OCI-LY1 (cell line): Measurements from ENCODE around the gene ADARB2.
A peak's percentile ranks its signal among the peaks of the same experiment; 100 is the strongest.

Experiments used
- H2AFZ ChIP-seq: fragments of 200-600 bp; sonication (generic), shearing (Covaris generic); 2 replicates; pipeline ENCODE4 v1.6.0; 2014; ENCODE audit warnings: antibody characterized with exemption, mild to moderate bottlenecking, low read length
- H3F3A ChIP-seq: fragments of 200-600 bp; sonication (generic), shearing (Covaris generic); 2 replicates; pipeline ENCODE4 v1.6.0; 2014; ENCODE audit warnings: mild to moderate bottlenecking, antibody characterized with exemption, low read length, moderate library complexity; ENCODE audit not compliant: insufficient read depth
- H3K27ac ChIP-seq: fragments of 200-600 bp; sonication (generic); 2 replicates; pipeline ENCODE4 v1.5.1; 2014; ENCODE audit warnings: low read length, mixed run types, mild to moderate bottlenecking, low read depth; ENCODE audit not compliant: poor library complexity, severe bottlenecking
- H3K27me3 ChIP-seq: fragments of 200-600 bp; sonication (generic); 2 replicates; pipeline ENCODE4 v1.6.0; 2014; ENCODE audit warnings: antibody characterized with exemption, mild to moderate bottlenecking, low read length, moderate library complexity; ENCODE audit not compliant: insufficient read depth
- H3K36me3 ChIP-seq: fragments of 200-600 bp; sonication (generic); 2 replicates; pipeline ENCODE4 v1.6.1; 2014; ENCODE audit warnings: mild to moderate bottlenecking, antibody characterized with exemption, low read length, moderate library complexity, mixed read lengths; ENCODE audit not compliant: insufficient read depth
- H3K4me1 ChIP-seq: fragments of 200-600 bp; sonication (generic); 2 replicates; pipeline ENCODE4 v1.5.1; 2014; ENCODE audit warnings: mild to moderate bottlenecking, low read length, moderate library complexity; ENCODE audit not compliant: insufficient read depth, severe bottlenecking
- H3K4me2 ChIP-seq: fragments of 200-600 bp; sonication (generic), shearing (Covaris generic); 2 replicates; pipeline ENCODE4 v1.6.1; 2014; ENCODE audit warnings: low read length
- H3K4me3 ChIP-seq: fragments of 200-600 bp; sonication (generic); 2 replicates; pipeline ENCODE4 v1.5.1; 2014; ENCODE audit warnings: low read length, low read depth, mild to moderate bottlenecking, mixed read lengths; ENCODE audit not compliant: poor library complexity, severe bottlenecking
- H3K79me2 ChIP-seq: fragments of 200-600 bp; shearing (Covaris generic); 2 replicates; pipeline ENCODE4 v1.6.1; 2016; ENCODE audit warnings: mixed run types, low read length, mixed read lengths; ENCODE audit not compliant: insufficient read depth
- H3K9ac ChIP-seq: fragments of 200-600 bp; sonication (generic), shearing (Covaris generic); 2 replicates; pipeline ENCODE4 v1.6.1; 2014; ENCODE audit warnings: mild to moderate bottlenecking, low read length, mixed read lengths
- H3K9me2 ChIP-seq: fragments of 200-600 bp; sonication (generic), shearing (Covaris generic); 2 replicates; pipeline ENCODE4 v1.6.1; 2014; ENCODE audit warnings: low read depth, mild to moderate bottlenecking, low read length, mixed read lengths
- H3K9me3 ChIP-seq: fragments of 200-600 bp; shearing (Covaris generic); 2 replicates; pipeline ENCODE4 v1.6.1; 2014; ENCODE audit warnings: low read length, mixed read lengths
- H4K20me1 ChIP-seq: fragments of 200-600 bp; sonication (generic), shearing (Covaris generic); 2 replicates; pipeline ENCODE4 v1.6.0; 2016; ENCODE audit warnings: mild to moderate bottlenecking, low read length; ENCODE audit not compliant: insufficient read depth
- CTCF ChIP-seq: fragments of 200-600 bp; sonication (generic), shearing (Covaris generic); IDR thresholded peaks from 2 replicates; pipeline ENCODE4 v1.5.1; 2017; ENCODE audit warnings: mild to moderate bottlenecking, antibody characterized with exemption, low read length, moderate library complexity, mixed read lengths
- EZH2 ChIP-seq: fragments of 200-600 bp; sonication (generic), shearing (Covaris generic); IDR thresholded peaks from 2 replicates; pipeline ENCODE4 v1.8.0; 2017; ENCODE audit warnings: borderline replicate concordance, mixed run types, mild to moderate bottlenecking, antibody characterized with exemption, low read length, moderate library complexity, mixed read lengths

The ADARB2 gene

GRCh38 chr10:1444826-1445225, 292.5 kb downstream of the ADARB2 start:
- Histone ChIP-seq H3F3A (no peaks in the 10 kb centered on the region), H3K9ac (no peak overlapping the region), H2AFZ (no peak overlapping the region), H3K36me3 (no peaks in the 10 kb centered on the region), H3K27ac (no peak overlapping the region), H3K4me1 (peaks cover 23% of the 10 kb centered on the region), H3K27me3 (no peaks in the 10 kb centered on the region), H3K4me2 (no peak overlapping the region), H4K20me1 (no peaks in the 10 kb centered on the region), H3K9me2 (no peaks in the 10 kb centered on the region), H3K9me3 (no peaks in the 10 kb centered on the region), H3K4me3 (no peak overlapping the region), H3K79me2 (no peaks in the 10 kb centered on the region)
- no peak for TF ChIP-seq EZH2
- no peak for TF ChIP-seq CTCF

GRCh38 chr10:1440897-1441296, 296.4 kb downstream of the ADARB2 start:
- H3K9me2 ChIP-seq = no peaks in the 10 kb centered on the region

GRCh38 chr10:1434912-1435692, 302.2 kb downstream of the ADARB2 start:
- TF ChIP-seq EZH2 (no peak), CTCF (no peak)
- H3K79me2 ChIP-seq = no peaks in the 10 kb centered on the region

More at GRCh38 chr10:1440897-1441296, 296.4 kb downstream of the ADARB2 start:
- no peaks in the 10 kb centered on the region for H3K27me3 ChIP-seq
- H3K4me2 ChIP-seq = peak overlapping the region; percentile 22; the same call in 1 of the 2 replicates
- no peaks in the 10 kb centered on the region; the same call in 1 of the 2 replicates for H3F3A ChIP-seq
- no peaks in the 10 kb centered on the region for H4K20me1 ChIP-seq
- H3K79me2 ChIP-seq = no peaks in the 10 kb centered on the region
- TF ChIP-seq CTCF (no peak), EZH2 (no peak)
- H2AFZ ChIP-seq = peak overlapping the region; percentile 52; the same call in 1 of the 2 replicates
- peak overlapping the region; percentile 25; the same call in 1 of the 2 replicates for H3K9ac ChIP-seq
- no peak overlapping the region for H3K4me3 ChIP-seq
- peaks cover 23% of the 10 kb centered on the region for H3K4me1 ChIP-seq
- H3K27ac ChIP-seq = peak overlapping the region; percentile 73
- H3K36me3 ChIP-seq = no peaks in the 10 kb centered on the region
- no peaks in the 10 kb centered on the region for H3K9me3 ChIP-seq

More at GRCh38 chr10:1434912-1435692, 302.2 kb downstream of the ADARB2 start:
- no peak overlapping the region for H3K4me3 ChIP-seq
- H3K36me3 ChIP-seq = no peaks in the 10 kb centered on the region
- H3K27ac ChIP-seq = peak overlapping the region; percentile 87
- H3K4me1 ChIP-seq = peaks cover 22% of the 10 kb centered on the region
- H4K20me1 ChIP-seq = no peaks in the 10 kb centered on the region
- H3K4me2 ChIP-seq = peak overlapping the region; percentile 55; the same call in 1 of the 2 replicates
- H3F3A ChIP-seq = no peaks in the 10 kb centered on the region; the same call in 1 of the 2 replicates
- H3K9ac ChIP-seq = peak overlapping the region; percentile 50; the same call in 1 of the 2 replicates
- H3K9me2 ChIP-seq = no peaks in the 10 kb centered on the region
- H2AFZ ChIP-seq = peak overlapping the region; percentile 60; the same call in 1 of the 2 replicates
- 0 out of 2 replicates have a peak, but pooled peaks cover 2% of the 10 kb centered on the region for H3K9me3 ChIP-seq
- no peaks in the 10 kb centered on the region for H3K27me3 ChIP-seq
